Neural cell (in vitro differentiated cells): ENCODE data around the gene OLFML2B. TPM values are rescaled to one million over a fixed set of nuclear protein-coding genes. Genes with fewer than 3 reads are reported as not detected.

Source experiments
- H2AFZ ChIP-seq: fragments of 200-600, 300-800 bp; sonication (generic), shearing (Covaris generic); 2 replicates; pipeline ENCODE4 v1.6.0; 2014; ENCODE audit warnings: low read depth, mild to moderate bottlenecking, antibody characterized with exemption, low read length, moderate library complexity
- H3F3A ChIP-seq: fragments of 200-600 bp; shearing (Covaris generic); 2 replicates; pipeline ENCODE4 v1.6.1; 2016; ENCODE audit warnings: mild to moderate bottlenecking, moderate library complexity, mixed read lengths, antibody characterized with exemption, low read length; ENCODE audit not compliant: insufficient read depth, poor library complexity, severe bottlenecking
- H3K27ac ChIP-seq: fragments of 200-600, 300-800 bp; sonication (generic), shearing (Covaris generic); 2 replicates; pipeline ENCODE4 v1.5.1; 2014; ENCODE audit warnings: mild to moderate bottlenecking, low read length, moderate library complexity
- H3K27me3 ChIP-seq: fragments of 300-800, 200-600 bp; sonication (generic), shearing (Covaris generic); 2 replicates; pipeline ENCODE4 v1.6.0; 2014; ENCODE audit warnings: mild to moderate bottlenecking, low read depth, low read length, moderate library complexity; ENCODE audit not compliant: insufficient read depth
- H3K36me3 ChIP-seq: fragments of 300-800, 200-600 bp; sonication (generic), shearing (Covaris generic); 2 replicates; pipeline ENCODE4 v1.5.1; 2014; ENCODE audit warnings: mild to moderate bottlenecking, antibody characterized with exemption, low read length, moderate library complexity; ENCODE audit not compliant: insufficient read depth
- H3K4me2 ChIP-seq: fragments of 300-800, 200-600 bp; sonication (generic), shearing (Covaris generic); 2 replicates; pipeline ENCODE4 v1.6.0; 2014; ENCODE audit warnings: mild to moderate bottlenecking, low read length
- H3K4me3 ChIP-seq: fragments of 300-800, 200-600 bp; sonication (generic), shearing (Covaris generic); 2 replicates; pipeline ENCODE4 v1.5.1; 2014; ENCODE audit warnings: mild to moderate bottlenecking, low read length, moderate library complexity
- H3K79me2 ChIP-seq: fragments of 200-600 bp; shearing (Covaris generic); replicated peaks from 2 replicates; pipeline ENCODE4 v1.6.0; 2014; ENCODE audit warnings: mild to moderate bottlenecking, low read length, moderate library complexity; ENCODE audit not compliant: insufficient read depth
- H3K9ac ChIP-seq: fragments of 300-800, 200-600 bp; sonication (generic), shearing (Covaris generic); 2 replicates; pipeline ENCODE4 v1.6.1; 2016; ENCODE audit warnings: mild to moderate bottlenecking, low read length, mixed read lengths
- H3K9me2 ChIP-seq: fragments of 200-600 bp; shearing (Covaris generic); 2 replicates; pipeline ENCODE4 v1.6.1; 2016; ENCODE audit warnings: mild to moderate bottlenecking, low read length, mixed read lengths; ENCODE audit not compliant: insufficient read depth
- H3K9me3 ChIP-seq: fragments of 200-600, 300-800 bp; sonication (generic), shearing (Covaris generic); 2 replicates; pipeline ENCODE4 v1.6.1; 2016; ENCODE audit warnings: mild to moderate bottlenecking, mixed run types, low read length, moderate library complexity, mixed read lengths
- H4K20me1 ChIP-seq: fragments of 200-600 bp; shearing (Covaris generic); 2 replicates; pipeline ENCODE4 v1.6.1; 2016; ENCODE audit warnings: mild to moderate bottlenecking, mixed run types; ENCODE audit not compliant: insufficient read depth
- EP300 ChIP-seq: fragments of 450-650 bp; conservative IDR thresholded peaks from 2 replicates; pipeline ENCODE4 v1.6.1; 2014; ENCODE audit warnings: antibody characterized with exemption, mild to moderate bottlenecking, moderate library complexity; ENCODE audit not compliant: poor library complexity, severe bottlenecking
- EZH2 ChIP-seq: fragments of 200-600, 300-800 bp; shearing (Covaris generic), sonication (generic); IDR thresholded peaks from 2 replicates; pipeline ENCODE4 v1.6.1; 2014; ENCODE audit warnings: antibody characterized with exemption, low read length, borderline replicate concordance, mild to moderate bottlenecking; ENCODE audit not compliant: insufficient read depth, poor library complexity, severe bottlenecking
- MXI1 ChIP-seq: fragments of 450-650 bp; conservative IDR thresholded peaks from 2 replicates; pipeline ENCODE4 v1.6.1; 2014; ENCODE audit warnings: antibody characterized with exemption, mild to moderate bottlenecking; ENCODE audit not compliant: poor library complexity, severe bottlenecking
- POLR2AphosphoS5 ChIP-seq: IDR thresholded peaks from 2 replicates; pipeline ENCODE4 v1.6.1; 2012
- RAD21 ChIP-seq: fragments of 450-650 bp; conservative IDR thresholded peaks from 2 replicates; pipeline ENCODE4 v1.6.1; 2014; ENCODE audit warnings: antibody characterized with exemption, mild to moderate bottlenecking, moderate library complexity
- REST ChIP-seq: IDR thresholded peaks from 2 replicates; pipeline ENCODE4 v1.6.1; 2012; ENCODE audit warnings: borderline replicate concordance
- SMC3 ChIP-seq: fragments of 450-650 bp; conservative IDR thresholded peaks from 2 replicates; pipeline ENCODE4 v1.6.1; 2014; ENCODE audit warnings: antibody characterized with exemption, mild to moderate bottlenecking, moderate library complexity; ENCODE audit not compliant: poor library complexity
- TAF1 ChIP-seq: IDR thresholded peaks from 2 replicates; pipeline ENCODE4 v1.6.1; 2012; ENCODE audit warnings: low read depth
- polyA plus RNA-seq: library from polyadenylated mRNA; depleted of rRNA; stranded (reverse); fragments of >200 nt; gene quantifications from 2 replicates; pipeline ENCODE4 v1.2.3, GENCODE V29; 2014
- TF ChIP-seq, protein P1 (sequence below): fragments of 450-650 bp; IDR thresholded peaks from 2 replicates; pipeline ENCODE4 v1.5.1; 2014; ENCODE audit warnings: antibody characterized with exemption, mild to moderate bottlenecking, moderate library complexity; ENCODE audit not compliant: poor library complexity, severe bottlenecking

Gene OLFML2B
- polyA plus RNA-seq, 1 donor from 2014 or later = 0.78 TPM

GRCh38 chr1:161955606-161956005 lies 68.1 kb downstream of the OLFML2B start:
- H4K20me1 ChIP-seq = no peaks in the 10 kb centered on the region

GRCh38 chr1:161954466-161954865 lies 69.2 kb downstream of the OLFML2B start:
- Histone ChIP-seq H3K9me3 (no peaks in the 10 kb centered on the region), H3K79me2 (no peaks in the 10 kb centered on the region), H2AFZ (no peak overlapping the region), H4K20me1 (no peaks in the 10 kb centered on the region), H3K27ac (no peak overlapping the region), H3K9ac (no peak overlapping the region), H3K36me3 (no peaks in the 10 kb centered on the region), H3K4me2 (no peak overlapping the region), H3K9me2 (no peaks in the 10 kb centered on the region), H3K4me3 (no peak overlapping the region), H3K27me3 (no peaks in the 10 kb centered on the region), H3F3A (no peaks in the 10 kb centered on the region)
- TF ChIP-seq RAD21 (no peak), EZH2 (no peak), SMC3 (no peak), POLR2AphosphoS5 (no peak), TAF1 (no peak), EP300 (no peak), REST (no peak), MXI1 (no peak)
- TF ChIP-seq, protein P1, sequence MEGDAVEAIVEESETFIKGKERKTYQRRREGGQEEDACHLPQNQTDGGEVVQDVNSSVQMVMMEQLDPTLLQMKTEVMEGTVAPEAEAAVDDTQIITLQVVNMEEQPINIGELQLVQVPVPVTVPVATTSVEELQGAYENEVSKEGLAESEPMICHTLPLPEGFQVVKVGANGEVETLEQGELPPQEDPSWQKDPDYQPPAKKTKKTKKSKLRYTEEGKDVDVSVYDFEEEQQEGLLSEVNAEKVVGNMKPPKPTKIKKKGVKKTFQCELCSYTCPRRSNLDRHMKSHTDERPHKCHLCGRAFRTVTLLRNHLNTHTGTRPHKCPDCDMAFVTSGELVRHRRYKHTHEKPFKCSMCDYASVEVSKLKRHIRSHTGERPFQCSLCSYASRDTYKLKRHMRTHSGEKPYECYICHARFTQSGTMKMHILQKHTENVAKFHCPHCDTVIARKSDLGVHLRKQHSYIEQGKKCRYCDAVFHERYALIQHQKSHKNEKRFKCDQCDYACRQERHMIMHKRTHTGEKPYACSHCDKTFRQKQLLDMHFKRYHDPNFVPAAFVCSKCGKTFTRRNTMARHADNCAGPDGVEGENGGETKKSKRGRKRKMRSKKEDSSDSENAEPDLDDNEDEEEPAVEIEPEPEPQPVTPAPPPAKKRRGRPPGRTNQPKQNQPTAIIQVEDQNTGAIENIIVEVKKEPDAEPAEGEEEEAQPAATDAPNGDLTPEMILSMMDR = no peak

More at GRCh38 chr1:161955606-161956005, 68.1 kb downstream of the OLFML2B start:
- Histone ChIP-seq H3K27ac (no peak overlapping the region), H3K4me2 (no peak overlapping the region), H3K9ac (no peak overlapping the region), H3K9me2 (no peaks in the 10 kb centered on the region), H3K9me3 (no peaks in the 10 kb centered on the region), H3K36me3 (no peaks in the 10 kb centered on the region), H2AFZ (no peak overlapping the region), H3K79me2 (no peaks in the 10 kb centered on the region), H3F3A (no peaks in the 10 kb centered on the region), H3K27me3 (no peaks in the 10 kb centered on the region), H3K4me3 (no peak overlapping the region)
- TF ChIP-seq, protein P1 = no peak
- TF ChIP-seq EP300 (no peak), POLR2AphosphoS5 (no peak), TAF1 (no peak), RAD21 (no peak), EZH2 (no peak)
